BLaER1 (cell line): ENCODE data around the gene KIF1A.
A peak's percentile ranks its signal among the peaks of the same experiment; 100 is the strongest.

ENCODE experiments used
- H3K27ac ChIP-seq: shearing (Covaris generic); formaldehyde crosslinking; 2 replicates; pipeline ENCODE4 v1.8.1; 2022
- H3K27me3 ChIP-seq: shearing (Covaris generic); formaldehyde crosslinking; 2 replicates; pipeline ENCODE4 v1.8.1; 2022
- H3K36me3 ChIP-seq: shearing (Covaris generic); formaldehyde crosslinking; 2 replicates; pipeline ENCODE4 v1.8.1; 2022
- H3K4me1 ChIP-seq: shearing (Covaris generic); formaldehyde crosslinking; 2 replicates; pipeline ENCODE4 v1.8.1; 2022
- H3K4me2 ChIP-seq: shearing (Covaris generic); formaldehyde crosslinking; 2 replicates; pipeline ENCODE4 v1.8.1; 2022
- H3K4me3 ChIP-seq: shearing (Covaris generic); formaldehyde crosslinking; 2 replicates; pipeline ENCODE4 v1.8.1; 2022
- H3K9ac ChIP-seq: shearing (Covaris generic); formaldehyde crosslinking; 2 replicates; pipeline ENCODE4 v1.8.1; 2022
- H3K9me3 ChIP-seq: shearing (Covaris generic); formaldehyde crosslinking; 2 replicates; pipeline ENCODE4 v1.8.1; 2022
- H4K20me1 ChIP-seq: shearing (Covaris generic); formaldehyde crosslinking; 2 replicates; pipeline ENCODE4 v1.8.1; 2022
- Cebpa-rat ChIP-seq: shearing (Covaris generic); IDR thresholded peaks from 2 replicates; pipeline ENCODE4 v1.8.1; 2022

KIF1A gene

GRCh38 chr2:240728361-240728760 is 91.7 kb downstream of the KIF1A start:
- Histone ChIP-seq H3K9ac (no peak overlapping the region), H3K4me2 (peak overlapping the region; percentile 92), H3K4me3 (no peak overlapping the region), H3K4me1 (peaks cover 71% of the 10 kb centered on the region), H3K27ac (0 out of 2 replicates have a peak overlapping the region, but pooled peaks have one; percentile 31), H3K27me3 (no peaks in the 10 kb centered on the region), H3K9me3 (no peaks in the 10 kb centered on the region), H3K36me3 (no peaks in the 10 kb centered on the region), H4K20me1 (0 out of 2 replicates have a peak, but pooled peaks cover 9% of the 10 kb centered on the region)
- no peak for TF ChIP-seq Cebpa-rat

- no peaks in the 10 kb centered on the region for H3K9me3 ChIP-seq
- no peak overlapping the region for H3K4me3 ChIP-seq
- no peaks in the 10 kb centered on the region for H3K27me3 ChIP-seq
- 0 out of 2 replicates have a peak, but pooled peaks cover 9% of the 10 kb centered on the region for H4K20me1 ChIP-seq
- peak overlapping the region; percentile 31; the same call in 1 of the 2 replicates for H3K27ac ChIP-seq
- H3K9ac ChIP-seq, result no peak overlapping the region
- H3K4me2 ChIP-seq, result peak overlapping the region; percentile 92
- peaks cover 67% of the 10 kb centered on the region for H3K4me1 ChIP-seq
- H3K36me3 ChIP-seq, result no peaks in the 10 kb centered on the region
- no peak for TF ChIP-seq Cebpa-rat
Observed at GRCh38 chr2:240727913-240728312, 92.1 kb downstream of the KIF1A start.

GRCh38 chr2:240727439-240727838 is 92.6 kb downstream of the KIF1A start:
- peak overlapping the region; percentile 92 for H3K4me2 ChIP-seq
- peaks cover 66% of the 10 kb centered on the region for H3K4me1 ChIP-seq
- no peaks in the 10 kb centered on the region for H3K36me3 ChIP-seq
- TF ChIP-seq Cebpa-rat, result no peak
- no peak overlapping the region for H3K4me3 ChIP-seq
- H3K9ac ChIP-seq, result no peak overlapping the region
- no peaks in the 10 kb centered on the region for H3K27me3 ChIP-seq
- no peaks in the 10 kb centered on the region for H3K9me3 ChIP-seq
- peak overlapping the region; percentile 31 for H3K27ac ChIP-seq
- H4K20me1 ChIP-seq, result 0 out of 2 replicates have a peak, but pooled peaks cover 9% of the 10 kb centered on the region

GRCh38 chr2:240726876-240727275 is 93.1 kb downstream of the KIF1A start:
- Histone ChIP-seq H3K4me2 (peak overlapping the region; percentile 92), H3K27ac (peak overlapping the region; percentile 31), H4K20me1 (0 out of 2 replicates have a peak, but pooled peaks cover 9% of the 10 kb centered on the region), H3K27me3 (no peaks in the 10 kb centered on the region), H3K9ac (no peak overlapping the region), H3K4me3 (no peak overlapping the region), H3K9me3 (no peaks in the 10 kb centered on the region), H3K36me3 (no peaks in the 10 kb centered on the region), H3K4me1 (peaks cover 66% of the 10 kb centered on the region)
- TF ChIP-seq Cebpa-rat, result no peak

GRCh38 chr2:240725671-240726070 is 94.3 kb downstream of the KIF1A start:
- H3K9ac ChIP-seq, result no peak overlapping the region
- peaks cover 55% of the 10 kb centered on the region for H3K4me1 ChIP-seq
- H3K27me3 ChIP-seq, result no peaks in the 10 kb centered on the region
- no peaks in the 10 kb centered on the region for H3K36me3 ChIP-seq
- peak overlapping the region; percentile 52 for H3K4me2 ChIP-seq
- 0 out of 2 replicates have a peak, but pooled peaks cover under 1% of the 10 kb centered on the region for H4K20me1 ChIP-seq
- H3K27ac ChIP-seq, result peak overlapping the region; percentile 66
- H3K9me3 ChIP-seq, result no peaks in the 10 kb centered on the region
- no peak overlapping the region for H3K4me3 ChIP-seq
- no peak for TF ChIP-seq Cebpa-rat

GRCh38 chr2:240725266-240725665 is 94.8 kb downstream of the KIF1A start:
- Histone ChIP-seq H3K9ac (no peak overlapping the region), H3K27me3 (no peaks in the 10 kb centered on the region), H3K36me3 (no peaks in the 10 kb centered on the region), H3K9me3 (no peaks in the 10 kb centered on the region), H3K4me3 (no peak overlapping the region), H3K4me2 (peak overlapping the region; percentile 52), H3K4me1 (peaks cover 51% of the 10 kb centered on the region), H4K20me1 (no peaks in the 10 kb centered on the region), H3K27ac (peak overlapping the region; percentile 66)
- TF ChIP-seq Cebpa-rat, result no peak

GRCh38 chr2:240724431-240724830 is 95.6 kb downstream of the KIF1A start:
- no peak for TF ChIP-seq Cebpa-rat
- H3K9me3 ChIP-seq, result no peaks in the 10 kb centered on the region
- H3K4me3 ChIP-seq, result no peak overlapping the region
- no peaks in the 10 kb centered on the region for H4K20me1 ChIP-seq
- peaks cover 43% of the 10 kb centered on the region for H3K4me1 ChIP-seq
- no peak overlapping the region for H3K4me2 ChIP-seq
- no peak overlapping the region for H3K9ac ChIP-seq
- H3K27ac ChIP-seq, result no peak overlapping the region
- no peaks in the 10 kb centered on the region for H3K36me3 ChIP-seq
- H3K27me3 ChIP-seq, result no peaks in the 10 kb centered on the region

- no peak overlapping the region for H3K4me3 ChIP-seq
- peaks cover 40% of the 10 kb centered on the region for H3K4me1 ChIP-seq
- H3K36me3 ChIP-seq, result no peaks in the 10 kb centered on the region
- no peaks in the 10 kb centered on the region for H3K9me3 ChIP-seq
- H3K27ac ChIP-seq, result 0 out of 2 replicates have a peak overlapping the region, but pooled peaks have one; percentile 18
- H3K27me3 ChIP-seq, result no peaks in the 10 kb centered on the region
- H3K4me2 ChIP-seq, result no peak overlapping the region
- H3K9ac ChIP-seq, result no peak overlapping the region
- H4K20me1 ChIP-seq, result no peaks in the 10 kb centered on the region
- no peak for TF ChIP-seq Cebpa-rat
Observed at GRCh38 chr2:240723851-240724250, 96.2 kb downstream of the KIF1A start.

- no peaks in the 10 kb centered on the region for H3K9me3 ChIP-seq
- peaks cover 40% of the 10 kb centered on the region for H3K4me1 ChIP-seq
- H3K27ac ChIP-seq, result no peak overlapping the region
- H3K4me2 ChIP-seq, result no peak overlapping the region
- no peak overlapping the region for H3K9ac ChIP-seq
- no peaks in the 10 kb centered on the region for H3K36me3 ChIP-seq
- no peak for TF ChIP-seq Cebpa-rat
- no peak overlapping the region for H3K4me3 ChIP-seq
- H3K27me3 ChIP-seq, result no peaks in the 10 kb centered on the region
- H4K20me1 ChIP-seq, result no peaks in the 10 kb centered on the region
Observed at GRCh38 chr2:240722796-240723735, 97.0 kb downstream of the KIF1A start.

GRCh38 chr2:240722376-240722775 is 97.6 kb downstream of the KIF1A start:
- TF ChIP-seq Cebpa-rat, result no peak
- H3K4me3 ChIP-seq, result no peak overlapping the region
- no peaks in the 10 kb centered on the region for H3K36me3 ChIP-seq
- H3K27me3 ChIP-seq, result no peaks in the 10 kb centered on the region
- no peaks in the 10 kb centered on the region for H3K9me3 ChIP-seq
- H3K27ac ChIP-seq, result no peak overlapping the region
- H3K4me2 ChIP-seq, result no peak overlapping the region
- H3K4me1 ChIP-seq, result peaks cover 40% of the 10 kb centered on the region
- no peak overlapping the region for H3K9ac ChIP-seq
- no peaks in the 10 kb centered on the region for H4K20me1 ChIP-seq
